DND-41 (cell line): ENCODE measurements around the gene ANKS1B.

Source experiments
- ATAC-seq: fragments of 200-7000 bp; cut with Tn5 transposase; 3 replicates; pipeline ENCODE4 v1.9.1; 2021; ENCODE audit warnings: low read depth; ENCODE audit not compliant: insufficient read depth
- DNase-seq: peaks from one replicate; pipeline ENCODE4 v3.0.0-alpha.2; 2020
- H2AFZ ChIP-seq: 2 replicates; pipeline ENCODE4 v1.6.0; 2012; ENCODE audit warnings: low read depth, low read length
- H3K27ac ChIP-seq: 2 replicates; pipeline ENCODE4 v1.5.1; 2012; ENCODE audit warnings: low read length, inconsistent platforms
- H3K27me3 ChIP-seq: fragments of 200-600 bp; sonication (generic); 2 replicates; pipeline ENCODE4 v1.6.0; 2012; ENCODE audit warnings: low read length, mild to moderate bottlenecking, inconsistent platforms; ENCODE audit not compliant: insufficient read depth, poor library complexity
- H3K36me3 ChIP-seq: 2 replicates; pipeline ENCODE4 v1.5.1; 2012; ENCODE audit warnings: low read length, inconsistent platforms; ENCODE audit not compliant: insufficient read depth
- H3K4me1 ChIP-seq: 2 replicates; pipeline ENCODE4 v1.5.1; 2012; ENCODE audit warnings: mild to moderate bottlenecking, low read length; ENCODE audit not compliant: insufficient read depth
- H3K4me2 ChIP-seq: 2 replicates; pipeline ENCODE4 v1.6.0; 2012; ENCODE audit warnings: mild to moderate bottlenecking, moderate library complexity, low read length, inconsistent platforms; ENCODE audit not compliant: insufficient read depth
- H3K4me3 ChIP-seq, 2 experiments: fragments of 200-600 bp in 1 of 2; shearing (Covaris generic) in 1 of 2; 2 replicates each; pipeline ENCODE4 v1.5.1; 2012 to 2016; ENCODE audit warnings: inconsistent platforms in 2 of 2, low read length in 2 of 2, mild to moderate bottlenecking in 2 of 2, low read depth in 1 of 2, moderate library complexity in 1 of 2
- H3K79me2 ChIP-seq: 2 replicates; pipeline ENCODE4 v1.6.0; 2012; ENCODE audit warnings: low read length, inconsistent platforms; ENCODE audit not compliant: insufficient read depth
- H3K9ac ChIP-seq: 2 replicates; pipeline ENCODE4 v1.6.0; 2012; ENCODE audit warnings: low read depth, mild to moderate bottlenecking, inconsistent platforms, low read length, moderate library complexity
- H3K9me3 ChIP-seq: 2 replicates; pipeline ENCODE4 v1.5.1; 2012; ENCODE audit warnings: low read length, moderate library complexity, mild to moderate bottlenecking, inconsistent platforms; ENCODE audit not compliant: insufficient read depth, severe bottlenecking
- H4K20me1 ChIP-seq: 2 replicates; pipeline ENCODE4 v1.6.0; 2012; ENCODE audit warnings: low read length; ENCODE audit not compliant: insufficient read depth
- CTCF ChIP-seq: IDR thresholded peaks from 2 replicates; pipeline ENCODE4 v1.5.1; 2012; ENCODE audit warnings: borderline replicate concordance, low read length, moderate library complexity, mild to moderate bottlenecking; ENCODE audit not compliant: poor library complexity, severe bottlenecking; ENCODE audit errors: extremely low read depth
- EZH2 ChIP-seq: IDR thresholded peaks from 3 replicates; pipeline ENCODE4 v1.6.1; 2012; ENCODE audit warnings: borderline replicate concordance, low read depth, mild to moderate bottlenecking, moderate library complexity, low read length, inconsistent platforms; ENCODE audit not compliant: severe bottlenecking

The ANKS1B gene

GRCh38 chr12:99027461-99027860, 957.3 kb downstream of the ANKS1B start:
- no peak overlapping the region for H2AFZ ChIP-seq
- DNase-seq (no peak), ATAC-seq (no peak)
- H3K4me2 ChIP-seq: no peak overlapping the region
- no peak for TF ChIP-seq CTCF
- no peak for TF ChIP-seq EZH2
- H3K27ac ChIP-seq: no peak overlapping the region
- H4K20me1 ChIP-seq: no peaks in the 10 kb centered on the region
- no peak overlapping the region for H3K4me3 ChIP-seq
- H3K9me3 ChIP-seq: no peaks in the 10 kb centered on the region
- H3K9ac ChIP-seq: no peak overlapping the region
- H3K36me3 ChIP-seq: no peaks in the 10 kb centered on the region
- no peaks in the 10 kb centered on the region for H3K79me2 ChIP-seq
- H3K27me3 ChIP-seq: no peaks in the 10 kb centered on the region
- H3K4me1 ChIP-seq: no peaks in the 10 kb centered on the region

- no peak overlapping the region for H3K9ac ChIP-seq
- H3K27ac ChIP-seq: no peak overlapping the region
- no peaks in the 10 kb centered on the region for H4K20me1 ChIP-seq
- no peak for DNase-seq
- H3K4me3 ChIP-seq: no peak overlapping the region
- H3K79me2 ChIP-seq: no peaks in the 10 kb centered on the region
- H3K27me3 ChIP-seq: no peaks in the 10 kb centered on the region
- no peak for ATAC-seq
- H2AFZ ChIP-seq: no peak overlapping the region
- TF ChIP-seq CTCF (no peak), EZH2 (no peak)
- no peaks in the 10 kb centered on the region for H3K36me3 ChIP-seq
- H3K4me2 ChIP-seq: no peak overlapping the region
- H3K4me1 ChIP-seq: no peaks in the 10 kb centered on the region
- H3K9me3 ChIP-seq: no peaks in the 10 kb centered on the region
Observed at GRCh38 chr12:99027055-99027393, 957.7 kb downstream of the ANKS1B start.

GRCh38 chr12:99026332-99027054, 958.2 kb downstream of the ANKS1B start:
- no peak overlapping the region for H3K4me2 ChIP-seq
- no peaks in the 10 kb centered on the region for H4K20me1 ChIP-seq
- DNase-seq: no peak
- H3K27ac ChIP-seq: no peak overlapping the region
- no peak for ATAC-seq
- H3K27me3 ChIP-seq: no peaks in the 10 kb centered on the region
- no peaks in the 10 kb centered on the region for H3K4me1 ChIP-seq
- no peak overlapping the region for H3K9ac ChIP-seq
- TF ChIP-seq EZH2 (no peak), CTCF (no peak)
- H3K4me3 ChIP-seq: no peak overlapping the region
- H3K79me2 ChIP-seq: no peaks in the 10 kb centered on the region
- no peaks in the 10 kb centered on the region for H3K9me3 ChIP-seq
- no peaks in the 10 kb centered on the region for H3K36me3 ChIP-seq
- H2AFZ ChIP-seq: no peak overlapping the region

- no peak overlapping the region for H2AFZ ChIP-seq
- no peaks in the 10 kb centered on the region for H3K27me3 ChIP-seq
- ATAC-seq (no peak), DNase-seq (no peak)
- no peak overlapping the region for H3K9ac ChIP-seq
- no peaks in the 10 kb centered on the region for H3K9me3 ChIP-seq
- H3K4me3 ChIP-seq: no peak overlapping the region
- no peaks in the 10 kb centered on the region for H3K4me1 ChIP-seq
- no peaks in the 10 kb centered on the region for H3K79me2 ChIP-seq
- no peaks in the 10 kb centered on the region for H3K36me3 ChIP-seq
- H3K27ac ChIP-seq: no peak overlapping the region
- no peaks in the 10 kb centered on the region for H4K20me1 ChIP-seq
- TF ChIP-seq EZH2 (no peak), CTCF (no peak)
- H3K4me2 ChIP-seq: no peak overlapping the region
Observed at GRCh38 chr12:99024870-99025269, 959.9 kb downstream of the ANKS1B start.
